Spleen (tissue), 11 donors: ENCODE measurements around the gene EYA2. TPM values are rescaled to one million over a fixed set of nuclear protein-coding genes. Genes with fewer than 3 reads are reported as not detected.

Source experiments
- DNase-seq: peaks from one replicate; pipeline ENCODE4 v3.0.0-alpha.2; 2020
- H3K27ac ChIP-seq, 8 donors: fragments of 200-600 bp; sonication (generic) in 7 of 8; 1 replicate in 4 of 8; 2 replicates in 4 of 8; pipeline versions ENCODE4 v1.5.0 to v1.8.0; 2016 to 2021; ENCODE audit warnings: inconsistent platforms in 4 of 8, mild to moderate bottlenecking in 4 of 8, moderate library complexity in 1 of 8
- H3K27me3 ChIP-seq, 7 donors: fragments of 200-600 bp; sonication (generic) in 6 of 7; replicated peaks in 1 of 7; 1 replicate in 4 of 7; 2 replicates in 3 of 7; pipeline versions ENCODE4 v1.5.0 to v1.8.0; 2016 to 2021; ENCODE audit warnings: inconsistent platforms in 3 of 7, mild to moderate bottlenecking in 1 of 7
- H3K36me3 ChIP-seq, 6 donors: fragments of 200-600 bp; sonication (generic) in 5 of 6; 1 replicate in 4 of 6; 2 replicates in 2 of 6; pipeline versions ENCODE4 v1.5.0 to v1.8.0; 2016 to 2021; ENCODE audit warnings: inconsistent platforms in 2 of 6
- H3K4me1 ChIP-seq, 6 donors: fragments of 200-600 bp; sonication (generic) in 5 of 6; 1 replicate in 3 of 6; 2 replicates in 3 of 6; pipeline versions ENCODE4 v1.5.0 to v1.8.0; 2016 to 2021; ENCODE audit warnings: inconsistent platforms in 3 of 6
- H3K4me3 ChIP-seq, 8 donors: fragments of 200-600 bp; sonication (generic) in 7 of 8; 1 replicate in 4 of 8; 2 replicates in 4 of 8; pipeline versions ENCODE4 v1.5.0 to v1.8.0; 2016 to 2021; ENCODE audit warnings: inconsistent platforms in 4 of 8, mild to moderate bottlenecking in 4 of 8, moderate library complexity in 2 of 8
- H3K9me3 ChIP-seq, 8 donors: fragments of 200-600 bp; sonication (generic) in 7 of 8; 1 replicate in 4 of 8; 2 replicates in 4 of 8; pipeline versions ENCODE4 v1.5.0 to v1.8.0; 2016 to 2021; ENCODE audit warnings: inconsistent platforms in 4 of 8
- POLR2A ChIP-seq, 3 donors: fragments of 450-650 bp; IDR thresholded peaks; one replicate each; pipeline ENCODE4 v1.5.1; 2017; ENCODE audit warnings: antibody characterized with exemption in 3 of 3, mild to moderate bottlenecking in 1 of 3
- POLR2AphosphoS5 ChIP-seq, 3 donors: sonication (generic); formaldehyde crosslinking; IDR thresholded peaks; one replicate each; pipeline ENCODE4 v1.5.1; 2017; ENCODE audit warnings: antibody characterized with exemption in 3 of 3
- WGBS, 5 donors: extraction: QIAGEN DNeasy Blood & Tissue Kit in 3 of 5; methylation state at CpG; one replicate each; pipeline versions ENCODE4 v1.1.5 to v1.1.7; 2013 to 2018; 5-methylcytosine and 5-hydroxymethylcytosine counted together
- intact Hi-C: fragments of 100-400 bp; cut with DNase I; formaldehyde crosslinking; loops from one replicate; pipeline ENCODE4 v1.15.0; 2023; ENCODE audit warnings: low total_unique reads
- polyA plus RNA-seq, 3 donors: library from polyadenylated mRNA; stranded (reverse); fragments of 200-250 nt; gene quantifications; one replicate each; pipeline ENCODE4 v1.2.1, GENCODE V29; 2013
- total RNA-seq, 7 donors: library from RNA; depleted of rRNA in 3 of 7; stranded (reverse); fragments of >200 nt in 3 of 7; fragmentation: NEBNext Ultra II Directional in 4 of 7; extraction: Animal tissue kit (Norgen Biotek cat#: 25700) in 4 of 7; gene quantifications; one replicate each; pipeline versions ENCODE4 v1.1.0 to v1.2.1, GENCODE V29; 2016 to 2021
- TF ChIP-seq, protein P1 (sequence below), 11 experiments: fragments of 200-600 bp in 7 of 11; fragments of 450-650 bp in 4 of 11; sonication (generic) in 4 of 11; IDR thresholded peaks in 8 of 11; conservative IDR thresholded peaks in 3 of 11; 1 replicate in 7 of 11; 2 replicates in 4 of 11; pipeline versions ENCODE4 v1.4.0 to v1.8.0; 2016 to 2021; ENCODE audit warnings: antibody characterized with exemption in 11 of 11, inconsistent platforms in 4 of 11, mild to moderate bottlenecking in 1 of 11
- donor health status: healthy with polysubstance abuse.
- donor health status: DM: no; HTN: no; CAD: no; lungs with moderate emphysema.
- donor health status: DM: no; HTN: no; CAD: no.
- donor health status: Bipolar disorder and iron deficiency.
- donor health status: healthy.
- donor health status: DM: no; HTN: no; CAD: no.
- donor health status: DM: yes; HTN: yes; CAD: no.

The EYA2 gene
- total and polyA plus RNA-seq, 10 donors, result 0.26 to 0.76 (median 0.51) TPM; not detected in 1

DNA sequence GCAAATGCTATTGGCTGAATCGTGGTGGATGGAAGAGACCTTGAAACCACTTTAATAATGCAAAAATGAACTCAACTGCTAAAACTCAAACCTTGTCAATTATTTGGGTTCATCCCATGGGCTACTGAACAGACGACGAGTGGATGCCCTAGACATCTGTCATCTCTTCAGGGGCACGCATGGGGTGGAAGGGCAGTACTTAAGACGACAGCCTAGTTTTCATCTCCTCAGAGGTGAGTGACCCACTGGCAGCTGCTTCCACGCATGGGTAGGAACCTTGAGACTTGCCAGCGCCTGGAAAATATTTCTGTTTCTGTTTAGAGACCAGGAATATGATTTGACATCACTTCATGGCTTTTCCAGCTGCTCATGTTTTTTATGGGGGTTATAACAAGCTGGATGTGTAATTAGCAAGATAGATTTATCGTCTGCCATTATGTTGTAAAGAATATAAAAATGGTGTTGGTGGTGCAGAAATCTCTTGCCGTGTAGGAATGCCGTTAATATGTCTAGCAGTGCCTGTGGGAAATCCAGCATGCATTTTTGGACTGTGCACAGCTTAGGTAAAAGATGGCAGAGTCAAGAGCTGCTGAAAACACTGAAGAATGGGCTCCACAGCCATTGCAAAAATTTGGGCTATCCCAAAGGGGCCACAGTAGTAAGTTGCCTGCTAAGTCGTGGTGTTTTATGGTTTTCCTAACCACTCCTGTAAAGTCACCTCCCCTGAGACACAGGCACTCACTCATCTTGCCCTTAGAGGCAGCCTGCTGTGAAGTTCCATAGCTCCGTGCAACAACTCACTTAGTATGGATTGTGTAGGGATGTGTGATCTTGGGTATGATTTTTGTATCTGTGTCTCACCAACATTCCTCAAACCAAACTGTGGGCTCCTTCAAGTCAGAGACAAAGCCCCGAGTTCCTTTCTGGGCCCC is 203.3 kb downstream of the EYA2 start:
- H3K36me3 ChIP-seq, result no peaks in the 10 kb centered on the region
- 69 to 77% (median 73%) methylated on average over 13 of the region's 13 CpGs for WGBS, 5 donors
- intact Hi-C loops, result no loop called here
- H3K4me1 ChIP-seq, result no peaks in the 10 kb centered on the region
- TF ChIP-seq POLR2A (IDR thresholded peaks at IDR 0.05) (no peak), POLR2AphosphoS5 (IDR thresholded peaks at IDR 0.05) (no peak)
- TF ChIP-seq, protein P1, sequence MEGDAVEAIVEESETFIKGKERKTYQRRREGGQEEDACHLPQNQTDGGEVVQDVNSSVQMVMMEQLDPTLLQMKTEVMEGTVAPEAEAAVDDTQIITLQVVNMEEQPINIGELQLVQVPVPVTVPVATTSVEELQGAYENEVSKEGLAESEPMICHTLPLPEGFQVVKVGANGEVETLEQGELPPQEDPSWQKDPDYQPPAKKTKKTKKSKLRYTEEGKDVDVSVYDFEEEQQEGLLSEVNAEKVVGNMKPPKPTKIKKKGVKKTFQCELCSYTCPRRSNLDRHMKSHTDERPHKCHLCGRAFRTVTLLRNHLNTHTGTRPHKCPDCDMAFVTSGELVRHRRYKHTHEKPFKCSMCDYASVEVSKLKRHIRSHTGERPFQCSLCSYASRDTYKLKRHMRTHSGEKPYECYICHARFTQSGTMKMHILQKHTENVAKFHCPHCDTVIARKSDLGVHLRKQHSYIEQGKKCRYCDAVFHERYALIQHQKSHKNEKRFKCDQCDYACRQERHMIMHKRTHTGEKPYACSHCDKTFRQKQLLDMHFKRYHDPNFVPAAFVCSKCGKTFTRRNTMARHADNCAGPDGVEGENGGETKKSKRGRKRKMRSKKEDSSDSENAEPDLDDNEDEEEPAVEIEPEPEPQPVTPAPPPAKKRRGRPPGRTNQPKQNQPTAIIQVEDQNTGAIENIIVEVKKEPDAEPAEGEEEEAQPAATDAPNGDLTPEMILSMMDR (IDR thresholded peaks at IDR 0.05 in 8 of 11, conservative IDR thresholded peaks at IDR 0.05 in 3 of 11), result no peak
- H3K27ac ChIP-seq, result no peak overlapping the region
- H3K27me3 ChIP-seq, result peaks cover 0 to 27% (median 0%) of the 10 kb centered on the region in 7 donors
- no peak for DNase-seq
- no peak overlapping the region for H3K4me3 ChIP-seq
- H3K9me3 ChIP-seq, result peaks cover 0 to 56% (median 26%) of the 10 kb centered on the region in 8 donors

DNA sequence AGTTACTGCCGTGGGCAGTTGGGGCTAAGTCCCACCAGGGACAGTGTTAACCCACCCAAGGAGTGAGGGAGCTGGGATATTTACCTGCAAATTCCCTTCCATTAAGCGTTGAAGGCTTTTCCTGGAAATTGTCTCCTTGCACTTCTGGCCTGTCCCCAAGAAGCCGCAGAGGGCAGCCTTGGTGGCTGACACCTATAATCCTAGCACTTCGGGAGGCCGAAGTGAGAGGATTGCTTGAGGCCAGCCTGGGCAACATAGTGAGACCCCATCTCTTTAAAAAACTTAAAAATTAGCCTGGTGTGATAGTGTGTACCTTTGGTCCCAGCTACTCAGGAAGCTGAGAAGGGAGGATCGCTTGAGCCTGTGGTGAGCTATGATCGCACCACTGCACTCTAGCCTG is 204.4 kb downstream of the EYA2 start:
- 87 to 94% (median 91%) methylated on average over 7 of the region's 7 CpGs for WGBS, 5 donors
- Histone ChIP-seq H3K36me3 (no peaks in the 10 kb centered on the region), H3K4me1 (no peaks in the 10 kb centered on the region), H3K4me3 (no peak overlapping the region), H3K27ac (no peak overlapping the region), H3K9me3 (peaks cover 0 to 67% (median 35%) of the 10 kb centered on the region in 8 donors), H3K27me3 (peaks cover 0 to 21% (median 0%) of the 10 kb centered on the region in 7 donors)
- TF ChIP-seq, protein P1 (IDR thresholded peaks at IDR 0.05 in 8 of 11, conservative IDR thresholded peaks at IDR 0.05 in 3 of 11), result no peak
- no peak for TF ChIP-seq POLR2A (IDR thresholded peaks at IDR 0.05)
- no peak for TF ChIP-seq POLR2AphosphoS5 (IDR thresholded peaks at IDR 0.05)
- intact Hi-C loops, result no loop called here
- no peak for DNase-seq

DNA sequence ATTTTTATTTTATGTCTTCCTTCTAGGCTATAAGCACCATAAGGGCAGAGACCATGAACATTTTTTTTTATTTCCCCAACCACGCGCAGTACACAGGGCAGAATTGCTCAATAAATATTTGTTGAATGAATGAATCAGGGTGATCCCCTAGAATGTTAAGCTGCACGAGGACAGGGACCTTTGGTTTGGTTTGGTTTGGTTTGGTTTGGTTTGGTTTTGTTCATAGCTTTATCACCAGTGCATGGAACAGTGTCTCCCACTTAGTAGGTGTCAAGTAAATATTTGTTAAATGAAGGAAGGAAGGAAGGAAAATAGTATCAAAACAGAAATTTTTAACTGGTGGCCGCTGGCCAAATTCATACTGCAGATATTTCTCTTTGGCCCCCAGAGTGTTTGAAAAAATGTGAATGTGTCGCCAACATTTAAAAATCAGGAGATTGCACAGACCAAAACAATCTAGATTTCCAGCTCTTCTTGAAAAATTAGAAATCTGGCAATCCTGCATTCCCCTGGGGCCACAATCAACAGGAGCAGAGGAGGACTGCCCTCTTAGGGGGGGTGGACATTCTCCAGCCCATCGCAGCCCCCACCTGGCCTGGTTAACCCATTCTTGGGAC is 205.3 kb downstream of the EYA2 start:
- intact Hi-C loops, result no loop called here
- TF ChIP-seq POLR2A (IDR thresholded peaks at IDR 0.05), result no peak
- TF ChIP-seq, protein P1 (IDR thresholded peaks at IDR 0.05 in 8 of 11, conservative IDR thresholded peaks at IDR 0.05 in 3 of 11), result no peak
- TF ChIP-seq POLR2AphosphoS5 (IDR thresholded peaks at IDR 0.05), result no peak
- peaks cover 0 to 27% (median 0%) of the 10 kb centered on the region in 7 donors for H3K27me3 ChIP-seq
- no peak overlapping the region for H3K4me3 ChIP-seq
- H3K9me3 ChIP-seq, result peaks cover 0 to 63% (median 34%) of the 10 kb centered on the region in 8 donors
- no peaks in the 10 kb centered on the region for H3K4me1 ChIP-seq
- whole genome bisulfite sequencing, 5 donors, result 63 to 83% (median 73%) methylated on average over 6 of the region's 6 CpGs
- no peak overlapping the region for H3K27ac ChIP-seq
- no peak for DNase-seq
- no peaks in the 10 kb centered on the region for H3K36me3 ChIP-seq

DNA sequence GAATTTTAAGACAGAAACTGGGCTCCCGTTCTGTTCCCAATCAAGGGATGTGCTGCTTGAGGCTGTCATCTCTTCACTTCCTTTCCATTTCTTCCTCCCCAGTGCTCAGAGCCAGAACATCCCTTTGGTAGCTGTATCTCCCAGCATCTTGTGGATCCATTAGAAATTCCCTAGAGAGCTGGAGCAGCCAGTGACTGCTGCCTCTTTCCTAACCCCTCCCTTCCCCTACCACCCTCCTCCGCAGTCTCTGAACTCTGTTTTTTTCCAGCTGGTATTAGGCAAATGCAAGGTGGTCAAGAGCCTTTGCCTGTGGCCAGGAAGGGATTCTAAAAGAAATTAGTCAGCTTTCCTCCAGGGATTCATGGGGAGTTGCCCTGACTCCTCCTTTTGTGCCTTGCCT is 208.0 kb downstream of the EYA2 start:
- Histone ChIP-seq H3K27ac (peak overlapping the region in 1 of 8 donors; percentile 23), H3K27me3 (peaks cover 0 to 35% (median 0%) of the 10 kb centered on the region in 7 donors), H3K9me3 (peaks cover 0 to 40% (median 19%) of the 10 kb centered on the region in 8 donors), H3K4me3 (no peak overlapping the region), H3K4me1 (no peaks in the 10 kb centered on the region), H3K36me3 (no peaks in the 10 kb centered on the region)
- intact Hi-C loops, result no loop called here
- DNase-seq, result no peak
- TF ChIP-seq, protein P1 (IDR thresholded peaks at IDR 0.05 in 8 of 11, conservative IDR thresholded peaks at IDR 0.05 in 3 of 11), result no peak
- no peak for TF ChIP-seq POLR2A (IDR thresholded peaks at IDR 0.05)
- TF ChIP-seq POLR2AphosphoS5 (IDR thresholded peaks at IDR 0.05), result no peak
- WGBS, 5 donors, result 54 to 82% (median 73%) methylated on average over 2 of the region's 2 CpGs
